Dermis microvascular lymphatic vessel endothelial cell (primary cell): Measurements from ENCODE around the gene RGS6. TPM values are rescaled to one million over a fixed set of nuclear protein-coding genes. Genes with fewer than 3 reads are reported as not detected.
A peak's percentile ranks its signal among the peaks of the same experiment; 100 is the strongest.

ENCODE experiments used
- DNase-seq, 2 donors: peaks; one replicate each; pipeline versions ENCODE4 v3.0.0 to v3.0.0-alpha.2; 2010; ENCODE audit warnings: low read depth in 2 of 2
- total RNA-seq: library from RNA; depleted of rRNA; stranded (reverse); fragments of >200 nt; gene quantifications from 2 replicates; pipeline ENCODE4 v1.2.1, GENCODE V29; 2014

The RGS6 gene
- total RNA-seq, 1 donor from 2014 or later: not detected

DNA sequence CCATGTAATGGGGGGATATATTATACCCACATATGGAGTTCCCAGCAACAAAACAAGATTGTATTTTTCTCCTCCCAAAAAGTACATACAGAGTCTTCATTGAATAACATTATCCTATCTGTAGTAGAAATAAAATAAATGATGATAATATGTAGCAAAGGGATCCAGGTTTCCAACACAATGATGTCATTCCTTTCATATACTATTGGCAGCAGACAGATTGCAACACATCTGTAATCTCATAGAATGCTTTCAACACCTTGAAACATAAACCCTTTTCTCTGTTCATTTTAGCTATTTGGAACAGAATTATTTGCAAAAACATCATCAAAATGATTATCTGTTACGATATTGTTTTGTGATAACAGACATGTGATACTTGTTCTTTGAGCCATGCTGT is 644.0 kb downstream of the RGS6 start:
- DNase-seq: no peak

DNA sequence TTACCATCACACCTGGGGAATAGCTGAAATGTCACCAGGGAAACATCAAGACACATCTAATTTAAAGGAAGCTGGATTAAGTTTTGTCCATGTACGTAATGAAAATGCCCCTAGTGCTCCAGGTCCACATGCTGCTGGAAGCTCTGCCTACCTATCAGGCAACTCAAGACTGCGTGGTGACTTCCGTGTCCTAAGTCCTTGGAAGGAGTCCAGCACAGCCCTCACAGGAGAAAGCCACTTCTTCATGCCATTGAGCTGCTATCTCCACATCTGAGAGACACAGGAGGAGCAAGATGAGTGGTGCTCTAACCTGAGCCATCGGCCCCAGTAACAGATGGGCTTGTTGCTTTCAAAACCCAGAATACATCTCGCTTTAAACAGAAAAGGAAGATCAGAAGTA is 645.3 kb downstream of the RGS6 start:
- no peak for DNase-seq

DNA sequence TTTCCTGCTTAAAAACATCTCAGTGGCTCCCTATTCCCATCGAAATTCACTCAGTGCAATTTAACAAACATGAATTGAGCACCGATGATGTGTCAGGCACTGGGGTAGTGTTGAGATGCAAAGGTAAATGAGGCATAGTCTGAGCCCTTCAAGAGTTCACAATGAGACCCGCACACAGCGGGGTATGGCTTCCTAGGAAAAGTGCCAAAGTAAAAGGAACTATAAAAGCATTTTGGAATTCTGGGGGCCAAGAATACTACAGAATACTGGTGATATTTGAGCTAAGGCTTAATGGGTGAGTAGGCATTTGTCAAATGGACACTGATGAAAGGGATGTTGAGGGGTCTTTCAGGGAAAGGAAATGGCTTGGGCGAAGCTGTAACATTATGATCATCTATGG is 646.3 kb downstream of the RGS6 start:
- DNase-seq: no peak

DNA sequence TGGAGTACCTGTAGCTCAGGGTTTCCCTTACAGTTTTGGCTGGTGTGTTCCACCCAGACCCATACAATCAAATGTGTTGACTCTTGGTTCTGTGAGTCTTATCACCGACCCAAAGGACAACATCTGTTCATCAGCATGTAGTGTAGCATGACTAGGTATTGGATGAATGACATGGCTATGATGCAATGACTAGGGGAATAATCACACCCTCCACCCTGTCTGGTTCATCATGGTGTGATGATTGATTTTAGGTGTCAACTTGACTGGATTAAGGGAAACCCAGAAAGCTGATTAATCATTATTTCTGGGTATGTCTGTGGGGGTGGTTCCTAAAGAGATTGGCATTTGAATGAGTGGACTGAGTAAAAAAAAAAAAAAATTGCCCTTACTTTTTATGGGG is 650.4 kb downstream of the RGS6 start:
- no peak for DNase-seq

DNA sequence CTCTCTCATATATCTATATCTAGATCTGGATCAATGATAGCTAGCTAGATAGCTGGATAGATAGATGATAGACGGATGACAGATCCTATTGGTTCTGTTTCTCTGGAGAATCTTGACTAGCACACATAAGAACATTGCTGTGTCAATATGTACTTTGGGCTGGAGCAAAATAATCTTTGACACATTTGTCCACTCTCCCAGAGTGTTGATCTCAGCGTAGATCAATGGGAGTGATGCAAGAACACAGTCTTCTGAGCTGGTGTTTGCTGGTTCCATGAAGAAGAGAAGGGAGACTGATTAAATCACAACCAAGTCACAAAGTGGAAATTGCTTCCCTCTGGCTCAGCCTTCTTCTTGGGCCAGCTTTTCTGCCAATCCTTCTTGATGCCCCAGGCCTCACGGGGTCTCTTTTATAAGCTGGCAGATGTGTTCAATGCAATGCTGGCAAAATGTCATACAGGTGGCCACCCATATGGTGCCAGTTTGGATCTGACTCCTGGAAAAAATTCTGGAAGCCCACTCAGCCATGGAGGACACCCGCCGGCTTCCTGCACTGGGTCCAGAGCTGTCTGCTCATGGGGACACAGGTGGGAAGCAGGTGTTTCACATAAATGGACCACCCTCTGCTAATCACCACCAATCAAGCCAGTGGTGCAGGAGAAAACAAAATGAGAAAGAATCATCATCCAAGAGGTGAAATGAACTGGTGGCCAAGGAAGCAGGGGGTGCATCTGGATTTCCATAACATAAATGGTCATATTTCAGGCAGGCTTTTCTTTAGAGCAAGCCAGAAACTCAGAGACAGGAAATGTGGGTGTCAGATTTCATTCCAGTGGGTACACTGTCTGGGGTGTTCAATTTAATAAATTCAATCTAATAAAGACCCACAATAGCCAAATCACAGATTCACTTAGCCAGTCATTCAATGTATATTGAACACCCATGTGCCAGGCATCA is 651.4 kb downstream of the RGS6 start:
- no peak for DNase-seq

DNA sequence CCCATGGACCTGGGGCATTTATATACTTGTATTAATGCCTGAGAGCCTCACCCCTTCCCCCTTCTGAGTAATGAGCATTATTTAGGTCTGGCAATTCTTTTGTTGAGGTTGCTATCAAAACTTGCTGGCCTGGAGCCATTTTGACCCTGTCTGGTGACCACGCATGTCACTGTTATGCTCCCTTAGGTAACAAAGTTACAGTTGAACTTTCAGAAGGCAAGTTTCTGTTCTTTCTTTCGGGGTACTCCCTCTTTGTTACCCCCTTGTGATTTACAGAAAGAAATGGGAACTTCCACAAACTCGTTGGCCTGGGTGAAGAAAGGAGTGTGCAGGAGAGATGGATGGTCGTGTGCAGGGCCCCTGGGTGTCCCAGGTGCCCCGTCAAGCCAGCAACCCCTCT is 656.3 kb downstream of the RGS6 start:
- DNase-seq: no peak

DNA sequence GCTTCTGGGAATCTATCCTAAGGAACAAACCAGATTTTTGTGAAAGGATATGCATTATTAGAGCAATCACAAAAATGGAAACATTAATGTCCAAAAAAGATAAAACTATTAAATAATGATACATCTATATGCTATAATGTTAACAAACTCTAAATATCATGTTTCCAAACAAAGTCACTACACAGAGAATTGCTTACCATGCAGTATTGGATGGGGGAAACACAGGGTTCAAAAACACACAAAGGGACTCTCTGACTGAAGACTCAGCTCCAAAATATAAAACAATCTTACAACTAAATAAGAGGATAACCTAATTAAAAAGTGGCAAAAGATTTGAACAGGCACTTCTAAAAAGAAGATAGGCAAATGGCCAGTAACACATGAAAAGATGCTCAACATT is 657.4 kb downstream of the RGS6 start:
- DNase-seq: no peak

DNA sequence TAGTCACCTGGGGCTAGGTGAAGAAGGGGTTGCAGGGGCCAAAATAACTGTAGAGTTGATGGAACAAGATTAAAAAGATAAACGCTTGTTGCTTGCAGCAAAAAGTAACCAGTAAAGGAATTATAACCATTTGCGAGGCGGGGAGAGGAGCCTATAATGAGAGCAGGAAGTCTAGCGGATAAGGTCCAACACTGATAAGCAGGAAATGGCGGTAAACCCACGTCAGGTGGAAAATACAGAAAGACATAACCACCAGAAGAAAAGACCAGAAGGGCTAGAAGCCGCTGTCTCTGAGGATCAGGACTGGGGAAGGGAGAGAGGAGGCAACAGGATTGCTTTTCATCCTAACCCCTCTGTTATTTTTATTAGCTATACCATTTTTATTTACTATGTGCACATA is 658.3 kb downstream of the RGS6 start:
- DNase-seq: peak in 1 of 2 donors; percentile 31

DNA sequence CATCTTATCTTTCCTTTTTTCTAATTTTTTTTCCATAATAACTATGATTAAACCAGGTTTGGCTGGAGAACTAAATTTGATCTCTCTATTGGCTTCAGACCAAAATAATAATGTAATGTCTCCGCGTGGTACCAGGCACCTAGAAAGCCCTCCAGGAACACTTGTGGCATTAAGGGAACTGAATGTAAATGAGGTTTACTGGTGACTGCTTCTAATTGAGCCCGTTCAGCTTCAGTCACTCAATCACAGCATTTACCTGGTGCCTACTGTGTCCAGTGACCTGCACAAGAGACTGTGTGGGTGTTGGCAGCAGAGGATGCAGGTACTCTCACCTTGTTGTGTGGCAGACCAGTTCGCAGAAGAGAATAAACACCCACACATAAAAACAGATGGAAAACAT is 659.2 kb downstream of the RGS6 start:
- DNase-seq: no peak

DNA sequence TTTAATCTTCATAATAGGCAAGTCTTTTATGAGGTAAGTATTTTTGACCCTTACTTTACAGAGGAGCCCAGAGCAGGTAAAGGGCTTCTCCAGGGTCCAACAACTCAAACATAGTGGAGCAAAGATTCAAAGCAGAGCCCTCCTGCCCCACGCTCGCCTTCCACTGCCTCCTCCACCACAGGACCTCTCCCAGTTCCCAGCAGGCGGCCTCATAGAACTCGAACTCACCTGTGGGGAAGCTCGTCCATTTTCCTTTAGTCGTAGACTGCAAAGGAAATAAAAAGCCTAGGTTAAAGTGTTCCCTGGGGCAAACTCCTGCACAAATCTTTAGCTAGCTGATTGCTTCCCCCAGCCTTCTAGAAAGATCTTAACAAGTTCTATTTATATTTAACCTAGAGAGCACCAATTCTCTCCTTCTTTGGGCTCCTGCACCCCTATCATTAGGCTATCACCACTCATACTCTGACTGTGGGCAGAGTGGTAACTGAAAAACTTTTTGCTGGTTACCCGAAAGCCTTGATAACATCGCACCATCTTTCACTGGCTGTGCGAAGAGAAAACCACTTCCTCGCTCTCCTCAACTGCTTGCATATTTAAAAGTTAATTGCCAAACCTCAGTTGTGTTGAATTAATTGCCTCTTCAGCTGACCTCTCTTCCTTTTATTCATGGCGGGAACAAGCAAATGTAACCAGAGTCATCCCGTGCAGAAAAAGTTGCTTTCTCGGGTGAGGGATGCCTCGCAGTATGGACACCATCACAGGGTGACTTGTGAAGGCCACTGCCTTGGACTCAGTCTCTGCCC is 662.1 kb downstream of the RGS6 start:
- no peak for DNase-seq

DNA sequence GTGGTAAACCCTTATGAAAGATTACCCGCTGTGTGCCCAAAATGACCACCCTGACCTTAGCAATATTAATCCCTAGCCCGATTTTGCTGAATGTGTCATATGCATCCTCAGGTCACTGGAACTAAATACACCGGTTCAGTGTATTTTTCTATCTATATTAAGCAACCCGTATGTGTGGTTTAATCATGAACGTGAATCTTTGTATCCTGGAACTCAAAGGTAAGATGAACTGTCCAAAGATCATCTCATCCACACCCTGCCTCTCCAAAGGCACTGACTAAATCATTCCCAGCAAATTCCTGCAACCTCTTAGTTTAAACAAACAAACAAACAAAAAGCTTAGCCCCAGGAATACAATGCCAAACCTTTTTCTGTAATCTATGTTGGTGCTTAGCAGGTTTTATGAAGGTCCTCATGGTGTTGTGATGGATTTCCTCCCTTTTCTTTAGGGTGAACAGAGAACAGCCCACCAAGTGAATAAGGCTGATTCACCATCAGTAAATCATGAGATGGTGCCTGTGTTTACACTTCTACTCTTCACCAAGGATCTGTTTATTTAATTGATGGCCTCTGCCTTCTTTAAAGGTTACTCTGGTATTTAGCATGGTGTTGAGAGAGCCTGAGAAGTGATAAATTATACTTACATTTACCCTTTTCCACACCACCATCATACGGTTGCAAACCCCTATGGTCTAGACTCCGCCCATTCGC is 663.1 kb downstream of the RGS6 start:
- no peak for DNase-seq

DNA sequence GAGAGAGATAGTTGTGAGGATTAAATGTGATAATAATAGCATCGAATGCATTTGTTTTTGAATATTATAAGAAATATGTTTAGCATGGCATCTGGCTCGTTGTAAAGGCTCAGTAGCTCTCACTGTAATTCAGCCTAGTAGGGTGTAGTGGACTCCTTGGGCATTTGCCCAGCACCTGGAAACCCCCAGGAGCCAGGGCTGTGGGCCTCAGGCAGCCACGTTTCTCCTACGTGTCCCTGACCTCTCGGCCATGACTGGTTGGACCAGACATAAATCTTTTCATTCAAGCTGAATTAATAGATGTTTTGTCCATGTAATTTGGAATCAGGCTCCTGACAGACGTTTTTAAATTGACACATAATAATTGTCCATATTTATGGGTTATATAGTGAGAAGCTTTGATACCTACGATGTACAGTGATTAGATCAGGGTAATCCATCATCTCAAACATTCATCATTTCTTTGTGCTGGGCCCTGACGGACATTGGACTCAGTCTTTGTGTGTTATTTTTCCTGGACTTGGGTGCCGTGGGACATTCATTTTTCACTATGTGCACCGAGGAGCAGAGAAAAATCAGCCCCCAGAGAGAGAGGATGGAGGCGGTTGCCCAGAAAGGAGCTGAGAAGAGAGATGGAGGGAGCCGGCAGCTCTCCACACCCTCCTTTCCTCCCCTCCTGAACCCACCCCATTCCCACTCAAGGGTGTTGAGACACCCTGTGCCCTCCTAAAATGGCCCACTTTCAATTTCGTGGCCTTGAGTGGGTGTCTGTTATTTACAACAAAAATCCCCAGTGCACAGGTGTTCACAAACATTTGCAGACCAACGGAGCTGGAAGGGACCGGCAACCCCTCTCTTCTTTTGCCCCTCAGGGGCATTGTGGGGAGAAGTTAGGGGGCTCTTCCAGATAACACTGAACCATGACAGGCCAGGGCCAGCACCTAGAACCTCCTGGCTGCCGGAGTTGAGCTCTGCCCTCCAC is 665.3 kb downstream of the RGS6 start:
- DNase-seq: no peak

DNA sequence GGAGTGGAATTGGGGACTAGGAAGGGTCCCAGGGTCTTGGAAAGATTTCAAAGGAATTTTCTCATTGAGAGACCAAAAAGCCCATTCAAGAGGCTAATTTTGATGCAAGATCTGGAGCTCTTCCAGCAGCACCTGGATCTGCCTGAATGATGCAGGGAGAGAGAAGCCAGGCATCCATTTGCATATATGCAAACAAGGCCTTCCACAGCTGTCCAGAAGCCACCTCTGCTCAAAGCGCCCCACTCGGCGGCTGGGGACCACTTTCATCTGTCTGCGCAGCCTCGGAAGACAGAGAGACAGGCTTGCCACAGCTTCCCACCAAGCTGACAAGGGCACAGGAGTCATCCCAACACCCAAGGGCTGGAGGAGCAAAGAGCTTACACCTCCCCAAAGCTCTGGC is 666.1 kb downstream of the RGS6 start:
- DNase-seq: no peak

DNA sequence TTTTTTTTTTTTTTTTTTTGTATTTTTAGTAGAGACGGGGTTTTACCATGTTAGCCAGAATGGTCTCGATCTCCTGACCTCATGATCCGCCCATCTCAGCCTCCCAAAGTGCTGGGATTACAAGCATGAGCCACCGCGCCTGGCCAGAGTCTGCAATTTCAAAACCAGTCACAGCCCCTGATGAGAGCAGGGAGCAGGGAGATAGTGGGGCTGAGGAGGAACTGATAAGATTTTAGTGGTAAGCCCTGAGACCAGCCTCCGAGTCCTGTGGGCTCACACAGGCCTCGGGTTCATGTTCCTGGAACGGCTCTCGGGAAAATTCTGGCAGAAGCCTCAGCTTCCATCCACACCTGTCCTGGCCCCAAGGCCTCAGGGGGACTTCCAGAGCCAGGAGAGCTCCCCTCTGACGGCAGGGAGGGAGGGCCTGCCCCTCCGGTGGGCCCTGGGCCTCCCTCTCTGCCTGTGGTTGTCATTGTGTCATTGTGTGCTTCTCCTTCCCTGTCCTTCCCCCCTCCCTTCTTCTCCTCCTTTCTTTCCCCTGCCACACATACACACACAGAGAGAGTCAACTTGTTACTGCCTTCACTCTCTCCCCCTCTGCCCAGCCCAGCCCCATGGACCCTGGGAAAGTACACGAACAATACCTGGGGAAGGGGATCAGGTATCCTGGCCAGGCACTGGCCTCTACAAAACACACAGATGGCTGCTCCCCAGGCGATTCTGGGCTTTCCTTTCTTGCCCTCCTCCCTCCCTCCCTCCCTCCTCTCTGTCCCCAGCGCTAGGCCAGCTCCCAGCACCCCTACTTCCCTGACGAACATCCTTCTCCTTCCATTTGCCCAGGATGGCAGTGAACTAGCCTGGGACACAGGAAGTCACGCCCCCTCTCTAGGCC is 667.6 kb downstream of the RGS6 start:
- DNase-seq: no peak

DNA sequence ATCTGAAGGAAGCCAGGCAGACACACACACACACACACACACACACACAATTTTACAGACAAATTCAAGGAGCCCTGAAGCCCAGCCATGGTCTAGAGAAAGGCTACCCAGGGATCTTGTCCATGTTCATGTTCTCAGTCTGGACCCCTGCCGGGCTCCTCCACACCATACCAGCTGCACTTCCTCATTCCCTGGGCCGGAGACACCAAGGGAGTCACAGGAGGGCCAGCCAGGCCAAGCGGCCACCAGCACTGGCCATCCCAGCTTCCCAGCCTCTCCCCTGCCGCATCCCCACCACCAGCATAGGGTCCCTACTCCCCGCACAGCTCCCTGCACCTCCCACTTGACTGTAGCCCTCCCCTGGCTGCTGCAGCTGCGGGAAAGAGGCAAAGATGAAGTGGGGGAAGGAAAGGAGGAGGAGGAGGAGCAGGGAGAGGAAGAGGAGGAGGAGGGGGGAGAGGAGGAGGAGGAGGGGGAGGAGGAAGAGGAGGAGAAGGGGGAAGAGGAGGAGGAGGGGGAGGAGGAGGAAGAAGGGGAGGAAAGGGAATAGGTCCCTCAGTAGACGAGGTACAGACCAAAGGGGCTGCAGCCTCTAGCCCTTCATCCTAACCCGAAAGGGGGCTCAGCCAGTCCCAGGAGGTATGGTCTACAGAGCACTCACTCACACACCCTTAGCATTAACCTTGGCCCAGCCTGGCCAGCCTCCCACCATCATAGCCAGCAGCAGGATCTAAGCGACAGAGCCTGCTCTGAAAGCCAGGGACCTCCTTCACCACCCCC is 668.5 kb downstream of the RGS6 start:
- DNase-seq: no peak

DNA sequence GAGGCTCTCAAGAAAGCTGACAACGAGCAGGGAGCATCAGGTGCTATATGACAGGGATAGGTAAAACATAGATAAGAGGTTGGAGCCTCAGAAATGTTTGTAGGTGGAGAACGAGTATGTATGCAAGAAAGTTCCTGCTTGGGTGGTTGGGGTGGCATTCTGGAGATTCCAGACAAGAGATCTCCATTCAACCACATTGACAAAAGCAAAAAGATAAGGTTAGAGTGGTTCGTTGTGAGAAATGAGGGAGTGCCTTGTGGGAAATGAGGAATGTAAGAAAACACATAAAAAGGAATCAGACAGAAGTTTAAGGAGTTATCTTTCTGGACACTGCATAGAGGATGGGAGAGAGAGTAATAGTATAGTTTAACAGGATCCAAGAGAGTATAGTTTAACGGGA is 671.4 kb downstream of the RGS6 start:
- DNase-seq: no peak

DNA sequence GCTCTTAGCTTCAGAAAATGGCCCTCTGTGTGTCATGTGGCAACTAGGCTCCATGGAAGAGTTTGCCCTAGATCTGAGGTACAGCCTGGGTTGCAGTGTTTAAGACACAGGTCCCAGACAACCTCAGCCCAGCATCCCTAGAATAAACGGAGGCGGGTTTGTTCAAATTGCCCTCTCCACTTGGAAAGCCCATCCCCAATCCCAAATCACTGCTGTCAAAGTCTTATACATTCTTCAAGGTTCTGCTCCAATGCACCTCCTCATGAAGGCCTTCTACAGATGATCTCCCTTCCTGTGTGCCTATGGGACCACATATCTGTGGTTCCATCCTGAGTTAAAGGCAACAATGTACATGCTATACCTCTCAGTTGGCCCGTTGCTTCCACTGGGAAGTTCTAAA is 671.9 kb downstream of the RGS6 start:
- DNase-seq: no peak

DNA sequence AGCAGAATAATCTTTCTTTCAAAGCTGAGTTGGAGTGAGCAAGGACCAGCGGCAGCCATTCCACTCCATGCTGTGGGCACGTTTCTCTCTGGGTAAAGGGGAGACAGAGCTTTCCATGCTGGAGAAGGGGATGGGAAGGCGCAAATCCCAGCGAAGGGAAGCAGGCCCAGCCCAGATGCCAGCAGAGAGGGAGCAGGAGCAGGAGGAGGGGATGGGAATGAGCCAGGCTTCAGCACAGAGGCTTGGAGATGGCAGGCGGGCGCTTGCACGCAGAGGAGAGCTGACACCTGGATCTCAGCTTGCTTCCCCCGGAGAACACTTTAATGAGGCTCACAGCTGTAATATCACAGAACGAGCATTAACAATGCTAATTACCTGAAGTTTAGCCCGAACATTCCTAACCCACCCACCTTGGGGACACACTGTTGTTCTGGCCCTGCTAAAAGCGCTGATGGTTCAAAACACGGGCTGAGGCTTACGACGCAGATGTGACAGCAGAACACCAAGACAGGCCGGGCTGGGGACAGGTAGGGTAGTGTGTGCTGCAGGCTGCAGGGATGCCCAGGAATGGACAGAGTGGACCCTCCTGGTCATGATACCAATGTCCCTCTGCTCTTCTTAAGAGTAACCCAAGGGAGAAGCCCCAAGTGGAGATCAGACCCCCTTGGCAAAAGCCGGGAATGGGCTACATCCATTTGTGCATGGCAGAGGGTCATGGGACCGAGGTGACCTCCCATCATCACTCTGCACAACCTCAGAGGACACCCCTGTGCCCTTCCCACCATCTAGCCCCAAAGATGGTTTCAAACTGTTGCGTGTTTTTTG is 673.1 kb downstream of the RGS6 start:
- no peak for DNase-seq
